HUDEP-2 (cell line): ENCODE results near the gene MME.
"Not testable (repeated sequence)": the region's sequence is repeated elsewhere in the genome, so short reads cannot be mapped to it uniquely, and the experiment has no call there.

Experiments
- DNase-seq, 76 experiments: peaks; one replicate each; lab custom pipeline; 2025; ENCODE audit not compliant: unreplicated experiment in 76 of 76; lab: John Stamatoyannopoulos, UW

Gene MME

DNA sequence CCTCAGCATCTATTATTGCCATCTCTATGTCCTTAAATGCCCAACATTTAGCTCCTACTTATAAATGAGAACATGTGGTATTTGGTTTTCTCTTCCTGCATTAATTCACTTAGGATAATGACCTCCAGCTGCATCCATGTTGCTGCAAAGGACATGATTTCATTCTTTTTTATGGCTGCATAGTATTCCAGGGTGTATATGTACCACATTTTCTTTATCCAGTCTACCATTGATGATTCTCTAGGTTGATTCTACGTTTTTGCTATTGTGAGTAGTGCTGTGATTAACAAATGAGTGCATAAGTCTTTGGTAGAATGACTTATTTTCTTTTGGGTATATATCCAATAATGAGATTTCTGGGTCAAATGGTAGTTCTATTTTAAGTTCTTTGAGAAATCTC, 54.2 kb downstream of the MME start:
- DNase-seq = not testable (repeated sequence)

DNA sequence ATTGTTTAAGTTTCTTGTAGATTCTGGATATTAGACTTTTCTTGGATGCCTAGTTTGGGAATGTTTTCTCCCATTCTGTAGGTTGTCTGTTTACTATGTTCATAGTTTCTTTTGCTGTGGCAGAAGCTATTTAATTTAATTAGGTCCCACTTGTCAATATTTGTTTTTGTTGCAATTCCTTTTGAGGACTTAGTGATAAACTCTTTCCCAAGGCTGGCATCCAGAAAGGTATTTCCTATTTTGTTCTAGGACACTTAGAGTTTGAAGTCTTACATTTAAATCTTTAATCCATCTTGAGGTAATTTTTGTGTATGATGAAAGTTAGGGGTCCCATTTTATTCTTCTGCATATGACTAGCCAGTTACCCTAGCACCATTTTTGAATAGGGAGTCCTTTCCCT, 54.9 kb downstream of the MME start:
- no peak for DNase-seq

DNA sequence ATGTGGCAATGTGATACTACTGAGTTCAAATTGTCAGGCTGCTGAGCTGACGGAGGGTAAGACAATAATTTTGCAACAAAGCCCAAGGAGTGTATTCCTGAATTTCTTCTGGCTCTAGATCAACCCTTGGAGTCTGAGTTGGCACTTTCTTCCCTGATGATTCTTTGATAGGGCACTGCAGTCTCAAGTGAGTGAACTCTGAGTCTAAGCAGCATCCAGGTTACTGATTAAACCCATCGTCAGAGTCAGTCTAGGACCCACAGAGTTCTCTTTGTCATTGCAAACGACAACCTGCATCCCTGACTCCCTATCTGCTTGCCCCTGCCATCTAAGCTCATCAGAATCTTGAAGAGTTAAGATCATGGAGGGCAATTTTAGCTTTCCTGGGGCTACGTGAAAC, 58.6 kb downstream of the MME start:
- DNase-seq = no peak

DNA sequence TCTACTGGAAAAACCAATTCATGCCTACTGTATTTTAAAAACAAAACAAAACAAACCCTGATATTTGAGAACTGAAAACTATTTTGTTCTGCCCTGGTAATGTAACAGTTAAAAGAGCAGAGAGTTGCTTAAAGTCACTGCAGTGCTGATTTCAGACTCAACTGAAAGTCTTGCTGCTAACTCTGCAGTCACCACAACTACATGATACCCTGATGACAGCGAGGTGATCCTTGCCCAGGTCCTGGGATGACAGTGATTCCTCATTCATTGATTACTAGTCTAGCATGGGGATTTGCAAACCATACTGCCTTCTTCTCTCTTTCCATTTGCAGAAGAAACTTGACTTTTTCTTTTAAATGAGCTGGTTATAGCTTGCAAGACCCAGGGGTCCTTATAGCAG, 67.5 kb downstream of the MME start:
- no peak for DNase-seq

DNA sequence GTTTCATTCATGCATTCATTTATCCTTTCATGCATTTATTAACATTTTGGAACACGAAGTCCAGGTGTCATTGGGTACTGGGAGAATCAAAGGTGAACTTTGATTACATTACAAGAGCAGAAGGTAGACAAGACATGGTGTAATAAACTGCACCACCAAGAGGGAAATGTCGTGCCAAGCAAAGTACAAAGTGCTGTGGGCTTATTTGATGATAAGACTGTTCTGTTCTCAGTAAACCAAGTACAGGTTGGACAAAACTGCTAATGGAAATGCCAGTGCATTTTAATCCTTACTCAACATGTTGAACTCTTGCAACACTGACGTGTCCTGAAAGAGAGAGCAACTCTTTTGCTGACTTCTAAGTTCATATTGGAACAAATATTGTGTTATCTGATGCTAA, 69.4 kb downstream of the MME start:
- no peak for DNase-seq

DNA sequence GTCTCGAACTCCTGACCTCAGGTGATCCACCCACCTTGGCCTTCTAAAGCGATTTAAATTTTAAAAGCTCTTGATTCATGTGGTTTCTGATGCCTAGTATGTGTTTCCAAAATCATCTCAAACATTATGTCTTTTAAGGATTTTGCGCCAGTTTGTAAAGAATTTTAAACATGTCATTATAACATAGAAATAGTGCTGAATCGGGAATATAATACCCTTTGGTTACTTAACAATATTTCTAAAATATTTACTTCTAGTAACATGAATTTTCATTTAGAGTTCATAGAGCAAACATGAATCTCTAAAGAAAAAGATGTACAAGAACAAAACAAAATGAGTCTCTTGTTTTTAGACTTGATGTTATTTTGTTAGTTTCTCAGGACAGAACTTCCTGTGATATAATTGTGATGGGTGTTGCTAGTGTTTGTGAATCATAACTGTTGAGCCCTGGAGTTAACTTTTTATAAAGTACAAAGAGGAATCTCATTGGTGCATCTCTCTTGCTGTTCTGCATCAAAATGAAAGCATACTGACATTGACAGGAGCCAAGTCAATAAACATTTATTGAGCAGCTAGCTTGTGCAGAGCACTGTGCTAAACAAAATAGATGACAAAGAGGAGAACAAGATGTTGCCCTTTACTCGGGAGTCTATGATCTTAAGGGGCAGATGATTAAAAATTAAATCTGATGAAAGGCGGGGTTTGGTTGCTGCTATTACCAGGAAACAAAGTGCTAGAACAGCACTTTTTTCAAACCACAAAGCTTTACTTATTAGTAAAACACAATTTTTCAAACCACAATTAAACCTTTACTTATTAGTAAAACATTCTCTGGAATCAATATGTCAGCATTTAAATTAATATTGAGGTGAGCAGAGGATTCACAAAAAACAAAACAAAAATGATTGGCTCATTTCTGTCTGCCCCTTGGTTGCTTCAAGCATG, 73.4 kb downstream of the MME start:
- no peak for DNase-seq

DNA sequence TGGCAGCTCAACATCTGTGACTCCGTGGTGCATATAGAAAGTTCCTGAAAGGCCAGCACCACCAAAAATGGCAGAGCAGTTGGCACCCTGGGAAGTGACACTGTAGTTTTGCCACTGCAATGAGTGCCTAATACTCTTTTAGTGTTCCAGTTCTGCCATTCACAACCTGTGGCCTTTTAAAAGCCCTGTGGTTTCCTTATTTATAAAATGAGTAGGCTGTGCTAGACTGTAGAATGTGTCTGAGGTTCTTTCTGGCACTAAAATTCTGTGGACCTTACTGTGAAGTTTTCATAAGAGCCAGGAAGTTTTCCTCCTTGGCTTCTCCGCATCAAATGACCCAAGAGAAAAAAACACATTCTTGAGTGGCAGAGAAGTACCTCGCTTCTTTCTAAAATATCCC, 74.1 kb downstream of the MME start:
- DNase-seq = no peak

DNA sequence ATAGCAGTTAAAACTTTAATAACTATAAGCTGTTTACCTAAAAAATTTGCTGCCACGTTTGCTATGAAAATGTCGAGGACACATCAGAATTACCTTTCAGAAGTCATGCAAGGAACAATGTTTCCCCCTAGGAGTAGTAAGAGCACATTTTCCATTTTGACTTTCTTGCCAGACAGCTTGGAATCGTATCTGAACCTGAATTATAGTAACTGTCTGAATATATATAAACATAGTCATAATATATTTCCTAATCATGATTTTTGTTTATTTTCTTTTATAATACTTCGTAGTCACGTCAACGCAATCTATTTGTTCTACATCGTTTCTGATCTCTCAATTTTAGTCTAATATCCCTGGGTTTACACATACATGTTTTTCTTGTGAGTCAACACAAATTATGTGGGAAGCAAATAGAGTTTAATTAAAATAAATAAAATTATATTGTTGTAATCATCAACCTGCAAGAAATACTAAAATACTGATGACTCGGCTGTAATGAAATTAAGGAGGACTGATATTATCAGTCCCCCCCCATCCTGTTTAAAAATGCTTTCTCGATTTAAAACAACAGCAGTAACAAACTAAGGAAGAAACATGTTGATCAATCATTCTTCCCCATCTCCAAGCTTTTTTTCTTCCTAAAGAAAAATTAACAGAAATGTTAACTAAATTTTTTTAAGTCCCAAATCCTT, 78.4 kb downstream of the MME start:
- DNase-seq = no peak

DNA sequence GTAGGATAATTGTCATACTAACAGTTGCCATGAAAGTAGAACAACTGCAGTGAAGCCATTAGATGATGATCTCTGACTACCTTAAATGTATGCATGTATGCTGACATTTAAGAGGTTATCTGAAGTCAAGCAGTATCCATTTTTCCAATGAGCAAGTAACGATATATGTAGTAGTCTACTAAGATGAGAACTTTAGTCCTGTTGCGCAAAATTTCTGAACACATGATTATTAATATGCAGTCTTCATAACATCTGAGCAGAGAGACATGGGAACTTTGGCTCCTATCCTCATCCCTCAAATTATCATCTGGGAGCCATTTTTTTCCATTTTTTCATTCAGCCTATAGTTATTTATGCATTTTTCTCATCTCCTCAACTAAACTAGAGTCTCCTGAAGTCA, 79.2 kb downstream of the MME start:
- no peak for DNase-seq

DNA sequence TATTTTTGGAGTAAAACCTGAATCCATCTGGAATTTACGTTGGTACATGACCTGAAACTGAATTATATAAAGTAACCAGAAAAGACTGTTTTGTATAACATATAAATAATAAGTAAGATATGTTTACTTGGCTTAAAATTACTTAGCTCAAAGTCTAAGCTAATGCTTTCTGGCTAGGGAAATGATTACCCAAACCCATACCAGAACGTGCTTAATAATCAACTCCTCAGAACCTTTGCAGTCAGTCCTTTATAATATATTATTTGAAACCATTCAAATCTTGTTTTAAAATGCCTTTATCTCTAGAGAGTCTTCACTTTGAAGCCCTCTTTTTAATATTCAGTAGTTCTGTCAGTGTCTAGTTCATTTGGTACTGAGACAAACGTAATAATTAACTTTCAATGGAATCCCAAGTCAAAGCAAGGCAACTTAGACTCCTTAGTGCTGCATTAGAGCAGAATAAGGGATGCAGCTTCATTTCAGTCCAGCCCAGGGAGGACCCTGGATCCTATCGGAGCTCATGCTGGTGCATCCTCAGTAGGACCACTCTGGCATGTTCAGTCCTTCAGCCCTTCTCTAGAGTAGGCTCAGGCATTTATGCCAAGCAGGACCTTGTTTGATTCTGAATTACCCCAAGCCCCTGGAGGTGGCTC, 81.6 kb downstream of the MME start:
- no peak for DNase-seq

DNA sequence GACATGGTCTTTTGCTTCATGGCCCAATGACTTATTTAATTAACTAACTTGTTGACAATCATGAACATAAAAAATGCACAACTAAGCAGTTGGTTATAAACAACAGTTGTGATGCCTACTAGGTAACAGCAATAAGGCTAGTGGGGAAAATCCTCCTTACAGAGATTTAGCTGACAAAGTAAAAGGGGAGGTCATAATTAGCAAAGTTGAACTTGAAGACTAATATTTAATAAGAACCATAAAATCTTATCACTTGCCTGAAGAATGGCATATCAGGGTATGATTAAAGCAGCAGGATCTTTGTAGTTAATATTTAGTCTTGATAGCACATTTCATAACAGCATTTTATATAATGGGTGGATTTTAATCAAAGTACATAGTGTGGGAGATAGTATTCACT, 84.2 kb downstream of the MME start:
- no peak for DNase-seq

DNA sequence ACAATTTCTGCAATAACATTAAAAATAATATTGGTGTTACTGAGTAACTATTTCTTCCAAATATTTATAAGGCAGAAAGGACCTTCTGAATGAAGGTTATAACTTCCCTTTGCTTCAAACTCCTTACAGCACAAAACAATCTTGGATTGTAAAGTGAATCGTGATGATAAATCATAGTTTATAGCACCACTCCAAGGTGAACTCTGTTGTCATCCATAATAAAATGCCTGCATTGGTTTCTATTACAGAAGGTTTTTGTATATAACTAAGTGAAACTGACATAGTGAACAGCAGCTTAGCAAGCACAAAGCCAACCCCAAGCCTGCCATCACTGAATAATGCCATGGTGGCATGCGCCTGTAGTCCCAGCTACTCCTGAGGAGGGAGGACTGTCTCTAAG, 86.3 kb downstream of the MME start:
- no peak for DNase-seq

DNA sequence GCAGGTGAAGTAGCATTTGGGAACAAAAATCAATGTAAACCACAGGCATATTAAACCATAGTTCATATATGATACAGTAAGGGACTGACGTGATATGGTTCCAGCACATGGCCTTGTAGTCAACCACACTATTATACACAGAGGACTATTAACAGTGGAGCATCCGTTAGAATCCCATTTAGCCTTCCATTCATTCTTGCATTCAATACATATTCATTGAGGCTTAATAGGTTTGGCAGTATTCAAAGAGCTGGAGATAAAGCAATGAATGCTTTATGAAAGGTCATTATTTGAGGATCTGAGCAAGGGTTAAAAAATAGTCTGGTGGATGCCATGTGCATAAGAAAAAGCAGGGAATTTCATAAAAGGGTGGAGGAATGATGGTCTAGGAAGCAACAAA, 89.1 kb downstream of the MME start:
- DNase-seq = no peak

DNA sequence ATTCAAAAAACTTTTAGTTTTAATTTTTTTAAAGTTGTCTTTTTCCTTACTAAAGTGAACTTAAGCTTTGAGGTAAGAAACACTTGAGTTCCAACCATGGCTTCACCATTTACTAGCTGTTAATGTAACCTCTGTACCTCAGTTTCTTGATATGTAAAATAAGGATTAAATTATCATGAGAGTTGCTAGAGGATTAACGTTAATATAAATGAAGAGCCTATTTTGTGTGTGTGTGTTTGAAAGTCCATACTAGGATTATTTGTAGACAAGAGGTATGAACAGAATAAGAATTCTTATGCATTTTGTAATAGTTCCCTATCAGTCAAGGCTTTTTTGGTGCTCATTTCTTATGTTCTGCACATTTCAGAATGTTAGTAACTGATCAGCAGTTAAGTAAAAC, 93.7 kb downstream of the MME start:
- DNase-seq = no peak

DNA sequence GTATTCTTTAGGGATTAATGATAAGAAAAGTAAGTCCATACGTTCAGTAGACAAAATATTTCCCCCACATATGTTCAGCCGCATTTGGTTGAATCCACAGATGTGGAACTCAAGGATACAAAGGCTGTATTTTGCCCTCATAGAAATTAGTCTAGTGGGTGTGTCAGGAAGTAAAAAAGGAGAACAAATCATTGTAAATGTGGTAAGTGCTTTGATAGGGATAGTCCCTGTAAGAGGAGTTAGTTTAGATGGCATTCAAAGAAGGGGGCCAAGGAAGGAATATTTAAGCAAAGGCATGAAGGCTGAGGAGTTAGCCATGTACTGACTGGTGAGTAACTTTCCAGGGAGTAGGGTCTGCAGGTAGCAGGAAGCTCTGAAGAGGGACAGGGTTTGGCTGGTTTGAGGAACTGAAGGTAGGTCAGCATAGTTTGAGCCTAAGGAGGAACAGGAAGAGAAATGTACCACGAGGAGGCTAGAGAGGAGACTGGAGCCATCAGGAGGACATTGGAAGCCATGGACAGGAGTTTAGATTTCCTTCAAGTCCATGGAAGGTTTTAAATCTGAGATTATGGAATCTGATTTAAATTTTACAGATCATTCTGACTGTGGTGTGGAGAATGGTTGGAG, 98.8 kb downstream of the MME start:
- DNase-seq = no peak

DNA sequence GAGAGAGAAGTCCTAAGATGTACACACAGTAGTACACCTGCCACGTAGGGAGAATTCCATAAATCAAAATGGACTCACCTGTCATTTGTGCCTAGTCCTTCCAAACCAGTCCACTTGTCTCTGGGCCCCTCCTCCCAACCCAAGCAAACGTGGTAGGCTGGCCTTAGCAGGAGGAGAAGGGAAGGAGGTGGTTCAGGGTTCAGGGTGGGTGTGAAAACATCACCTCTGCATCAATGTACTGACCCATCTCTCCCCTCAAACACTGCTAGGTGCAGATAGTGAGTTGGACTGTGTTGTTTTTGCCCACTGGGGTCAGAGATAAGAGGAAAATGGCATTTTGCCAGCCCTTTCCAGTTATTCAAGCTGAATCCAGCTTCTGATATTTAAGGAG, 99.3 kb downstream of the MME start:
- peak in 63 of 76 experiments; percentile 2 to 76 (median 38) for DNase-seq

DNA sequence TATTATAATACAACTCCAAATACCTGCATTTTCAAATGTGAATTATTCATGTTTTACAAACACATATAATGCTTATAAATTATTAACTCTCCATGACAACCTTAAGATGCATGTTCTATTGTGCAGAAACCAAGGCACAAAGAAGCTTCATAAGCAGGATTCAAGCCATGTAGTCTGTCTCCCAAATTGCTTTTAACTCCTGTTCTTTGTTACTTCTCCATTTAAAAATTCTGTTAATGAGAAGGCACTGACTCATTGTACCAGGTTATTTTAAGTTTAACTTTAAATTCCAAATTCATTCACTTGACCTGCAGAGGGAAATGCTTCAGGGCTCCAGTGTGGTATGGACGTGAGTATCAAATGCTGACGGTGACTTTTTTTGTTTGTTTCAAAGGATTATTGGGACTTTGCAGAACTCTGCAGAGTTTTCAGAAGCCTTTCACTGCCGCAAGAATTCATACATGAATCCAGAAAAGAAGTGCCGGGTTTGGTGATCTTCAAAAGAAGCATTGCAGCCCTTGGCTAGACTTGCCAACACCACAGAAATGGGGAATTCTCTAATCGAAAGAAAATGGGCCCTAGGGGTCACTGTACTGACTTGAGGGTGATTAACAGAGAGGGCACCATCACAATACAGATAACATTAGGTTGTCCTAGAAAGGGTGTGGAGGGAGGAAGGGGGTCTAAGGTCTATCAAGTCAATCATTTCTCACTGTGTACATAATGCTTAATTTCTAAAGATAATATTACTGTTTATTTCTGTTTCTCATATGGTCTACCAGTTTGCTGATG, 100.0 kb downstream of the MME start:
- DNase-seq = peak in 1 of 76 experiments; percentile 11

DNA sequence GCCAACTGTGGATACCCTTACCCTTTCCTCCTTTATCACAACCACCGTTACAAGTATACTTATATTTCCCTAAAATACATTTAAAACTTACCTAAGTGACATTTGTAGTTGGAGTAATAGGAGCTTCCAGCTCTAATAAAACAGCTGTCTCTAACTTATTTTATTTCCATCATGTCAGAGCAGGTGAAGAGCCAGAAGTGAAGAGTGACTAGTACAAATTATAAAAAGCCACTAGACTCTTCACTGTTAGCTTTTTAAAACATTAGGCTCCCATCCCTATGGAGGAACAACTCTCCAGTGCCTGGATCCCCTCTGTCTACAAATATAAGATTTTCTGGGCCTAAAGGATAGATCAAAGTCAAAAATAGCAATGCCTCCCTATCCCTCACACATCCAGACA, 102.3 kb downstream of the MME start:
- DNase-seq = no peak

DNA sequence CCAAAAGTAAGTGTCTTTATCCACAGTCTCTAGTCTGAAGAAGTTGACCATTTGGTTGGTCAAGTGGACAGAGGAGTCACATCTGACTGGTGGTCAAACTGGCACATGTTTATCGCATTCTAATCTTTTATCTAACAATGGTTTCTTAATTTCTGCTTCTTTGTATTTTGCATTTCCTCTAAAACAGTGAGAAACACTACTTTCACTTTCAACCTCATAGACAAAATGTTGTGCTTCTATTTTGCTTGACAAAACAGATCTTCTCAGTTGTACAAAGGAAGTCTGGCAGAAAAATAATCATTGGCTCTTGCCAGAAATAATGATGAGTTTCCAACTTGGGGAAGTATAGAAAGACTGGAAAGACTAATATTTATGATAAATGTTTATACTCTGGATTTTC, 103.9 kb downstream of the MME start:
- DNase-seq = no peak

DNA sequence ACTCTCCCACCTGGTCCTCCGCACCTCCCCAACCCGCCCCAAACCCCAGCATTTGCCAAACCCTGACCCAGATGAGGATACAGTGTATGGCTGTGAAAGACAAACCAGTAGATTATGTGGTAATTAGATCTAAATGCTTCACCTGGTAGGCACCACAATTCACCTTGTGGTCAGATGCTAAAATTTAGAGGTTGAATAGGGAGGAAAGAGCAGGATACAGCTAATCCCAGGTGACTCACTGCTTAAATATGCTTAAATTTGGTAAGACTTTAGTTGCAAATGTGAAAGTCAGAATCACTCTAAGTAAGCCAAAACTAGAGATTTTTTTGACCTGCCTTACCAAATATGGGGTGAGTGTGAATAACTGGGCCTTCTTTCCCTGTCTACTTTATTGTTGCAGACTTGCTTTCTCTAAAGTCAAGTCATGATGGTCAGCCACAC, 105.5 kb downstream of the MME start:
- no peak for DNase-seq
